BE2C (cell line): ENCODE measurements around the gene TRPM3.

Experiments
- DNase-seq: peaks from one replicate; pipeline ENCODE4 v3.0.0-alpha.2; 2020
- H3K27me3 ChIP-seq: fragments of 250-450 bp; sonication (Bioruptor Pico); 2 replicates; pipeline ENCODE4 v1.5.1; 2020; ENCODE audit warnings: mild to moderate bottlenecking
- H3K36me3 ChIP-seq: fragments of 250-450 bp; sonication (Bioruptor Pico); 2 replicates; pipeline ENCODE4 v1.5.1; 2020; ENCODE audit warnings: mild to moderate bottlenecking
- H3K4me1 ChIP-seq: fragments of 250-450 bp; sonication (Bioruptor Pico); 2 replicates; pipeline ENCODE4 v1.5.1; 2020
- H3K4me3 ChIP-seq: 2 replicates; pipeline ENCODE4 v1.5.1; 2011; ENCODE audit warnings: low read depth, low read length
- H3K9me3 ChIP-seq: fragments of 250-450 bp; sonication (Bioruptor Pico); 2 replicates; pipeline ENCODE4 v1.5.1; 2020
- CTCF ChIP-seq: IDR thresholded peaks from 2 replicates; pipeline ENCODE4 v1.5.1; 2012; ENCODE audit warnings: mild to moderate bottlenecking, low read depth, low read length

TRPM3 gene

GRCh38 chr9:71145179-71145578 is 23.8 kb upstream of the TRPM3 start:
- peak; percentile 85 for DNase-seq
- TF ChIP-seq CTCF: no peak
- H3K4me3 ChIP-seq: no peak overlapping the region
- peaks cover 23% of the 10 kb centered on the region for H3K4me1 ChIP-seq
- no peaks in the 10 kb centered on the region for H3K36me3 ChIP-seq
- H3K27me3 ChIP-seq: no peaks in the 10 kb centered on the region
- peaks cover 3% of the 10 kb centered on the region; the same call in 1 of the 2 replicates for H3K9me3 ChIP-seq

- DNase-seq: no peak
- H3K4me1 ChIP-seq: peaks cover 23% of the 10 kb centered on the region
- H3K27me3 ChIP-seq: no peaks in the 10 kb centered on the region
- H3K4me3 ChIP-seq: no peak overlapping the region
- no peak for TF ChIP-seq CTCF
- H3K9me3 ChIP-seq: peaks cover 3% of the 10 kb centered on the region; the same call in 1 of the 2 replicates
- H3K36me3 ChIP-seq: no peaks in the 10 kb centered on the region
Observed at GRCh38 chr9:71144495-71144894, 23.1 kb upstream of the TRPM3 start.

GRCh38 chr9:71136696-71137095 is 15.3 kb upstream of the TRPM3 start:
- TF ChIP-seq CTCF: no peak
- no peak overlapping the region for H3K4me3 ChIP-seq
- no peaks in the 10 kb centered on the region for H3K36me3 ChIP-seq
- no peaks in the 10 kb centered on the region for H3K27me3 ChIP-seq
- H3K4me1 ChIP-seq: peaks cover 3% of the 10 kb centered on the region; the same call in 1 of the 2 replicates
- DNase-seq: no peak
- H3K9me3 ChIP-seq: no peaks in the 10 kb centered on the region

GRCh38 chr9:71131145-71131544 is 9.7 kb upstream of the TRPM3 start:
- DNase-seq: no peak
- H3K27me3 ChIP-seq: no peaks in the 10 kb centered on the region
- no peak for TF ChIP-seq CTCF

GRCh38 chr9:71130521-71130920 is 9.1 kb upstream of the TRPM3 start:
- H3K36me3 ChIP-seq: no peaks in the 10 kb centered on the region

More at GRCh38 chr9:71131145-71131544, 9.7 kb upstream of the TRPM3 start:
- Histone ChIP-seq H3K36me3 (no peaks in the 10 kb centered on the region), H3K4me3 (no peak overlapping the region), H3K9me3 (no peaks in the 10 kb centered on the region), H3K4me1 (peaks cover 30% of the 10 kb centered on the region)

GRCh38 chr9:71128796-71129195 is 7.4 kb upstream of the TRPM3 start:
- Histone ChIP-seq H3K36me3 (no peaks in the 10 kb centered on the region), H3K4me3 (no peak overlapping the region), H3K4me1 (peaks cover 31% of the 10 kb centered on the region), H3K9me3 (no peaks in the 10 kb centered on the region), H3K27me3 (no peaks in the 10 kb centered on the region)
- no peak for DNase-seq
- TF ChIP-seq CTCF: no peak

More at GRCh38 chr9:71130521-71130920, 9.1 kb upstream of the TRPM3 start:
- no peak overlapping the region for H3K4me3 ChIP-seq
- no peak for TF ChIP-seq CTCF
- DNase-seq: peak; percentile 50
- no peaks in the 10 kb centered on the region for H3K9me3 ChIP-seq
- no peaks in the 10 kb centered on the region for H3K27me3 ChIP-seq
- peaks cover 30% of the 10 kb centered on the region for H3K4me1 ChIP-seq
